Renal cortex interstitium (tissue), 15 donors: ENCODE measurements around the gene OR9G4. TPM values are rescaled to one million over a fixed set of nuclear protein-coding genes. Genes with fewer than 3 reads are reported as not detected.

Experiments used
- DNase-seq, 11 donors: peaks; one replicate each; pipeline ENCODE4 v3.0.0-alpha.2; 2013; ENCODE audit warnings: low read depth in 9 of 11, low spot score in 4 of 11; ENCODE audit errors: extremely low read depth in 1 of 11
- long read RNA-seq, 16 experiments: transcript quantifications; one replicate each; lab custom pipeline, GENCODE V29; 2026
- polyA plus RNA-seq, 3 donors: library from polyadenylated mRNA; unstranded; fragments of 120-200 nt; gene quantifications; one replicate each; pipeline ENCODE4 v1.2.1, GENCODE V29; 2013; ENCODE audit not compliant: insufficient read length in 3 of 3

The OR9G4 gene
- not detected for polyA plus RNA-seq
- long read RNA-seq, donor 1, result 0 reads
- long read RNA-seq, donor 2, result 0 reads
- long read RNA-seq, donor 3, result 0 reads
- long read RNA-seq, donor 4, result 0 reads
- long read RNA-seq, donor 5, result 0 reads
- long read RNA-seq, donor 6, result 0 reads
- long read RNA-seq, donor 7, result 0 reads
- long read RNA-seq, donor 8, result 0 reads
- long read RNA-seq, donor 9, result 0 reads
- long read RNA-seq, donor 10, result 0 reads
- long read RNA-seq, donor 11, result 0 reads
- long read RNA-seq, donor 12, result 0 reads
- long read RNA-seq, donor 13, result 0 reads
- long read RNA-seq, donor 14, result 0 reads
- long read RNA-seq, donor 15, result 0 reads
- long read RNA-seq, donor 16, result 0 reads

DNA sequence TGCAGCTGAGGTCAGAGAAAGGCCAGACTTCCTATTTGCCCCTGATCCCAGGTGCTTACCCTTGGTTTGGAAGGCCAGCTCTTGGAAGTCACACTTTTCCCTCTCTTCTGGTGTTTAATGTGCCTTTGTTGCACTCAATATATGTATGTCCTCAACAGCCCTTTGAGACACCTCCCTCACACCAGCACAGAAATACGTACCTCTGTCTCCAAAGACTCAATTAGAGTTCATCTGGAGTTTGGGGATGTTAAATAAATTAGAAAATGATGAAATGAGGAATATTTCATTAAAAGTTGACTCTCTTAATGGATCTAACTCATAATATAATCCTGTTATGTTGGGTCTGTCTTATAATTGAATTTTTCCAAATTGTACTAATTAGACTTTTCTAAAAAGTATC, at the start of gene OR9G4:
Gene OR9G4 (minus strand): TSS at position 101 of the 400 bp plus-strand sequence. CDS start 4,931 bp downstream, outside the sequence.
- no peak for DNase-seq

DNA sequence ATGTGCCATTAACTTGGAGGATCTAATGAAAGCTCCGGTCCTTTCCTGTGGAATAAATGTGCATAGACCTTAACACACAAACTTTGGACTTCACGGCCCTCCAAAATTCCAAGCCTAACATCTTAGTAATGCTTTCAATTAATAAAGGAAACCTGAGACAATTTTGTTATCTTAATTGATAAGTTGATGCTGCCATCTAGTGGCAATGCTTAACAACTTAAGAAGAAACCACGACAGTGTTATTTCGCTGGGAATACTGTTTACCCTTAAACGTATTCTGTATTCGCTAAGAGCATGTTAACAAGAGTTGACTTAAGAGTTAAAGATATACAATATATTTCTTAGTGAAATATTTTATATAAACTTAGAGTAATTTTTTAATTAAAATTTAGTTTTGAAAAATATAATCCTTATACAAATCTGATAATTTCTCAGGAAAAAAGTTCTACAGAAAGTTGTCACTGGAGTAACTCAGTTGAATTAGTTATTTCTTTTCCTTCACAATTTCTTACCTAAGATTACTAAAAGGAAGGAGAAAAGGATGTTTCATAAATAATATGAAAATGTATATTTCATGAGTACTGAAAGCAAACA, 35.0 kb upstream of the OR9G4 start:
- peak; percentile 1 to 45 (median 13) for DNase-seq

DNA sequence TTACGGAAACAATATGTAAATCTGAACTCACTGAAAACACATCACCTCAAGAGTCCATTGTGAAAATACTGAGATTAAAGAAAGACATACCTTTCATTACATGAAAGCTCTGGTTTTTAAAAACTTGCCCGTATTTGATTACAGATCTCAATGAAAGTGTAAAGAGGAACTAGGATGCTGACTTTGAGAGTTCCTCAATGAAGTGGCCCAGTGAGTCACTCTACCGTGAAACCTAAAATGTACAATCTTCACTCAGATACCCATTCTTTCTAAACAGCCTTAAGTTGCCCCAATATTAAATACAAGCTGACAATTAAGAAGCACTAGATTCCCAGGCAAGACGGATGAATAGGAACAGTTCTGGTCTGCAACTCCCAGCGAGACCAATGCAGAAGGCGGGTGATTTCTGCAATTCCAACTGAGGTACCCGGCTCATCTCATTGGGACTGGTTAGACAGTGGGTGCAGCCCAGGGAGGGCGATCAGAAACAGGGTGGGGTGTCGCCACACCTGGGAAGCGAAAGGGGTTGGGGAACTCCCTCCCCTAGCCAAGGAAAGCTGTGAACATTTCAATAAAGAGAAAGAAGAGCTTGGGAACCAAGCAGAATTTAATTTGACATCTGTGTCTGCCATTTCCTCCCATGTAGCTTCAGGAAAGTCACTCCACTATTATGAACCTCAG, 33.8 kb upstream of the OR9G4 start:
- no peak for DNase-seq

DNA sequence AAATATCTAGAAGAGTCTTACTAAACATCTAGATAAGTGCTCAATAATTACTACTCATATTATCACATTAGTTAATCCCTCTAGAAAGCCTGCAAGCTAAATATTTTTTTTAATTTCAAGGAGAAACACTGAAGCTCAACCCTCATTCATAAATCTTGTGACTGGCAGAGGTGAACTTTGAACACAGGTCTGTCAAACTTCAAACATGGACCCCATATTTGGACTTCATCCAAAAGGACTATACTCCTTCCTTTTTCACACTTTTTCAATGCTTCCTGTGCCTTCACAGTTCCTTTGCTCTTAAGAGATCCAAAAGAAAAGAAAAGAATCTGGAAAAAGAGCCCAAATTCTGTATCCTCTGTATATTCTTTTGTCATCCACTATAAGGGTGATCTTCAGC, 28.3 kb upstream of the OR9G4 start:
- no peak for DNase-seq

DNA sequence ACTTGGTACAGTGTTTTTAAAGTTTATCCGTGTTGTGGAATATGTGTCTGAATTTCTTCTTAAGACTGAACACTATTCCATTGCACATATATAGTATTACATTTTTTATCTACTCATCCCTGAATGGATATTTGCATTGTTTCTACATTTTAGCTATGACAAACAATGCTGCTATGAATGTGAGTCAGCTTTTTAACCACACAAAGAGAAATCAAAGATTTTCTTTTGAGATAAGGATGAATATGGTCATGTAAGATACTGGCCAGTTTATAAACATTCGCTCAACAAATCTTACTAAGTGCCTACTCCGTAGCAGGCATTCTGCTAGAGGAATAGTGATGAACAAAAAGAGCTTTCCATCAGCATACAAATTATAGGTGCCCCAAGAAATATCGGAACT, 16.5 kb upstream of the OR9G4 start:
- no peak for DNase-seq

DNA sequence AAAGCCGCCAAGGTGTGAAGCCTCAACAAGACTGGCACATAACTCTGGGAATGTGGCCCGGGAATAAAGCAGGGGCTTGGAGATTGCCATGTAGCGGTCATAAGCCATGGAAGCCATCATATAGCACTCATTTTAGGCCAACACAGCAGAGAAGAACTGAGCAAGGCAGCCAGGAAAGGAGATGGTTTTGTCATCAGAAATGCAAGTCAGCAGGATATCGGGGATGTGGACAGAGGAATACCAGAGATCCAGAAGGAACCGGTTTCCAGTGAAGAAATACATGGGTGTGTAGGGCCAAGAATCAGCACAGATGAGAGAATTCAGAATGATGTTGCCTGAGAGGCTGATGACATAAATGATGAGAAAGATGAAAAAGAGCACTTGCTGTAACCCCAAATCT, 3.0 kb upstream of the OR9G4 start:
- DNase-seq, result no peak

DNA sequence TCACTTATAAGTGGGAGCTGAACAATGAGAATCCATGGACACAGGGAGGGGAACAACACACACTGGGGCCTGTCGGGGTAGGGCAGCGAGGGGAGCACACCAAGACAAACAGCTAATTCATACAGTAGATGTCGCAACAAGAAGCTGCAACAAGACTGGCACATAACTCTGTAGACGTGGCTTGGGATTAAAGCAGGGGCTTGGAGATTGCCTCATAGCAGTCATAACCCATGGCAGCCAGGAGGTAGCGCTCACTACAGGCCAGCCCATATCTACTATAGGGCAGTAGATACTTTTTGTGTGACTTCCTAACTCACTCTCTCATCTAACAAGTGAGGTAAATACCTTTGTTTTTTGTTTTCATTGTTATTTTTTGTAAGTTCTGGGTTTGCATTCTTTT, 1.7 kb upstream of the OR9G4 start:
- no peak for DNase-seq

DNA sequence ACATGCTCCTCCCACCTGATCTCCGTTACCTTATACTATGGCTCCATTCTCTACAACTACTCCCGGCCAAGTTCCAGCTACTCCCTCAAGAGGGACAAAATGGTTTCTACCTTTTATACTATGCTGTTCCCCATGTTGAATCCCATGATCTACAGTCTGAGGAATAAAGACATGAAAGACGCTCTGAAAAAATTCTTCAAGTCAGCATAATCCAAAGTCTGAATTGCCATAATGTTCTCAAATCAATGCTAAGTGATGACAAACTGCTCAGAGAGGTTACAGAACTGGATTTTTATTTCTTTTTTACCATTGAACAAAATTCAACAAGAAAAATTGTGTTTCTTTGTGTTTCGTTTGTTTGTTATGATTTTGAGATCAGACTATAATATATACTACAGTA, 7.6 kb downstream of the OR9G4 start:
- no peak for DNase-seq

DNA sequence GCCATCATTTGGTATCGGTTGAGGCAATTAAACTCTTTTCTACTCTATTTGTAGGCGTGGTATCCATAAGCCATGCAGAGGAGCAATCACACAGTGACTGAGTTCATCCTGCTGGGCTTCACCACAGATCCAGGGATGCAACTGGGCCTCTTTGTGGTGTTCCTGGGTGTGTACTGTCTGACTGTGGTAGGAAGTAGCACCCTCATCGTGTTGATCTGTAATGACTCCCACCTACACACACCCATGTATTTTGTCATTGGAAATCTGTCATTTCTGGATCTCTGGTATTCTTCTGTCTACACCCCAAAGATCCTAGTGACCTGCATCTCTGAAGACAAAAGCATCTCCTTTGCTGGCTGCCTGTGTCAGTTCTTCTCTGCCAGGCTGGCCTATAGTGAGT, 8.4 kb downstream of the OR9G4 start:
- no peak for DNase-seq

DNA sequence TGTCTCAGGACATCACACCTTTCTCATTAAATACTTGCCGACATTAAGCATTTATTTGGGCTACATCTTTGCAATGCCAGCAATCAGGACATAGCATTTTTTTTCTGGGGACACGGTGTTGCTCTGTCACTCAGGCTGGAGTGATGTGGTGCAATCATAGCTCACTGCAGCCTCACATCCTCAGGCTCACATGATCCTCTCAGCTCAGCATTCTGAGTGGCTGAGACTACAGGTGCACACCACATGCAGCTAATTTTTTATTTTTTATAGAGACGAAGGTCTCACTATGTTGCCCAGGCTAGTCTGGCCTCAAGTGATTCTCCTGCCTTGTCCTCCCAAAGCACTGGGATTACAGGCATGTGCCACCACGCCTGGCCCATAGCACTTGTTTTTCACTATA, 28.0 kb downstream of the OR9G4 start:
- no peak for DNase-seq

DNA sequence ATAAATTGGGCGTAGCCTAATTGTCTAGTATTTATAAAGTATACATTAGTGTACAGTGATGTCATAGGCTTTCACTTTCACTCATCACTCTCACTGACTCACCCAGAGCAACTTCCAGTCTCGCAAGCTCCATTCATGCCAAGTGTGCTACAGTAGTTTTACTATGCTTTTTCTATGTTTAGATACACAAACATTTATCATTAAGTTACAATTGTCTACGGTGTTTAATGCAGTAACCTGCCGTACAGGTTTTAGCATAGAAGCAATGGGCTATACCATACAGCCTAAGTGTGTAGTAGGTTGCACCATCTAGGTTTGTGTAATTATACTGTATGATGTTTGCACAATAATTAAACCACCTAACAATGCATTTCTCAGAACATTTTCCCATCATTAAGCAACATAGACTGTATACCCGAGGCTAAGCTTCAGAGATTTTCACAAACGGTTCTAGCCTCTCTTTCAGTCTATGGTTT, 32.1 kb downstream of the OR9G4 start:
- no peak for DNase-seq

DNA sequence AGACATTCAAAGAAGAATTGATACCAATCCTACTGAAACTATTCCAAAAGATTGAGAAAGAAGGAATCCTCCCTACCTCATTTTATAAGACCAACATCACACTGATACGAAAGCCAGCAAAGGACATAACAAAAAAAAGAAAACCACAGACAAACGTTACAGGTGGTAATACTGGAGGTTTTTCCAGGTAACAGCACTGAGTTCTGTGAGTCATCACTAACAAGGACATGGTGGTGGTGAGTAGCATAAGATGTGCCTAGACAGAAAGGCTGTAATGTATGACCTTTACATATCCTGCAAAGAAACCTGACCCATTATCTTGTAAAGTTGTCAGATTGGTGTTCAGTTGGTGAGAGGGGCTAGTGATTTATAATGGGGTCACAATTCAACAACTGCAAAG, 34.3 kb downstream of the OR9G4 start:
- DNase-seq, result no peak

DNA sequence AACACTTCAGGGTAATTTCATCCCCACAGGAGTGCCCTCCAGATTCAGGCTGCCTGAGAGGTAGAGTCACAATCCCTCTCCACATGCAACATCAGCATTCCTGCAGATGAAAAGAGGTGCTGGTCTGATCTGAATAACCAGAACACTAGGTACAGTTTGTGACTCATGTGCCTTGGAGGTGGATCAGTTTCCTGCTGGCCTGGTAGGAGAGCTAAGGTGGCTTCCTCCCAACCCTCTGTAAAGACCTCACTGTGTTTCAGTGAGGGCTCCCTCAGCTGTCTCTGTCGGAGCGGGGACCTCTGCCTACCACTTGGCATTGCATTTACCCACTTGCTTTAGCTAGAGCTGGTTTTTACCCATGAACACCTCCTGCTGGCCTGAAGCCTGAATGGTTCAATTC, 42.0 kb downstream of the OR9G4 start:
- no peak for DNase-seq

DNA sequence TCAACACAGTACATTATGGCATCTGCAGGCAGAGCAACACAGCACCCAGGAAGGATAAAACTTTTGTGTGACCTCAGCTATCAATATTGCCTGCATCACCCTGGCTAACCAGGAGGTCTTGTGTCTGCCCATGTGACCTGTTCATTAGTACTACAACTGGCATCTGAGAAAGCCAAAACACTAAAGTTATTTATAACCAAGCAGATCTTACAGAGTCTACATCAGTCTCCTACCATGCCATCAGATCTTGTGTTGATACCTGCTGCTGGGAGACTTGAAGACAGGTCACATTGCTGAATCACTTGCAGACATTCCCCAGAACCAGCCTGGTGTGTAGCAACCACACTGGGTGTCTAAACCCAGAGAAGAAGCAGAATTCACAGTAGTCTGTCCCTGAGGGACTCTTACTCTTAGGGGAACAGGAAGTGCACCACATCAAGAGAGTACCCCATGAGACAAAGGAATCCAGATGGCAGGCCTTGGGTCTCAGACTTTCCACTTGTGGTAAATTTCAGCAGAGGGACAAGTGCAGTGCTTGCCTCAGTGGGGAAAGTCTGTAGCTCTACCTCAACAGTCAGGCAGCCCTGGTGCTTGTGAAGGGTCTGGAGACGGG, 42.6 kb downstream of the OR9G4 start:
- no peak for DNase-seq

DNA sequence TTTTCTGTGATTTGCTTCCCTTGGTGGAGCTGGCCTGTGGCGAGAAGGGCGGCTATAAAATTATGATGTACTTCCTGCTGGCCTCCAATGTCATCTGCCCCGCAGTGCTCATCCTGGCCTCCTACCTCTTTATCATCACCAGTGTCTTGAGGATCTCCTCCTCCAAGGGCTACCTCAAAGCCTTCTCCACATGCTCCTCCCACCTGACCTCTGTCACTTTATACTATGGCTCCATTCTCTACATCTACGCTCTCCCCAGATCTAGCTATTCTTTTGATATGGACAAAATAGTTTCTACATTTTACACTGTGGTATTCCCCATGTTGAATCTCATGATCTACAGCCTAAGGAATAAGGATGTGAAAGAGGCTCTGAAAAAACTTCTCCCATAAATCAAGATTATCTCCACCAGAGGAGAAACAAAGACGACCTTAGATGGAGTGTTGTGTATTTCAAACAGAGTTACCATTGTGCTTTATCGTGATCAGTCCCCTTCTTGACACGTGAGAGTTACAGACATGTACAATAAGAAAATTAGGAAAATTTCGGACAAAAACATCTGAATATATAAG, 47.5 kb downstream of the OR9G4 start:
- DNase-seq, result no peak

DNA sequence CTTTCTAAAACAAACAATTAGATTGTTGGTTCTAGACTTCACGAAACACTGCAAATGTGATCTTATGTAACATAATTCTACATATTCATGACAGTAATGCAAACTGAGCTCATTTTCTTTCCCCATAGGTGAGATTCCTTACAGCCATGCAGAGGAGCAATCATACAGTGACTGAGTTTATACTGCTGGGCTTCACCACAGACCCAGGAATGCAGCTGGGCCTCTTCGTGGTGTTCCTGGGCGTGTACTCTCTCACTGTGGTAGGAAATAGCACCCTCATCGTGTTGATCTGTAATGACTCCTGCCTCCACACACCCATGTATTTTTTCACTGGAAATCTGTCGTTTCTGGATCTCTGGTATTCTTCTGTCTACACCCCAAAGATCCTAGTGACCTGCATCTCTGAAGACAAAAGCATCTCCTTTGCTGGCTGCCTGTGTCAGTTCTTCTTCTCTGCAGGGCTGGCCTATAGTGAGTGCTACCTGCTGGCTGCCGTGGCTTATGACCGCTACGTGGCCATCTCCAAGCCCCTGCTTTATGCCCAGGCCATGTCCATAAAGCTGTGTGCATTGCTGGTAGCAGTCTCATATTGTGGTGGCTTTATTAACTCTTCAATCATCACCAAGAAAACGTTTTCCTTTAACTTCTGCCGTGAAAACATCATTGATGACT, 48.1 kb downstream of the OR9G4 start:
- DNase-seq, result no peak

DNA sequence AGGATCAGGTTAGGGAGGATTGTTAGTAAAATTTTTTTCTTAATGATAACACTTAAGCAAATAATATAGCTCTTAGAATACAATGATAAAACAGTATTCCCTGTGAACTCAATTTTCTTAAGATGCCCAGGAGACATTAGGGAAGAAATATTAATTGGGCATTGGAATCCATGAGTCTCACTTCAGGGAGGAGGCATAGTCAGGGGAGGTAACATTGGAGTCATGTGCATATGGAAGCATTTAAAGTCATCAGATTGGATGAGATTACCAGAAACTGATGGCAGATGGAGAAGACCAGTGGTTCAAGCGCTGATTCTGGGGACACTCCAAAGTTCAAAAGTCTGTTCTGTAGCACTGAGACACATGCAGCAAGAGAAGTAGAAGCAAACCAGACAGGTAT, 49.7 kb downstream of the OR9G4 start, which contains the start of gene OR9G1:
Gene OR9G1 (plus strand): TSS at position 301 of the 400 bp plus-strand sequence. CDS start 1,293 bp downstream, outside the sequence.
- no peak for DNase-seq

DNA sequence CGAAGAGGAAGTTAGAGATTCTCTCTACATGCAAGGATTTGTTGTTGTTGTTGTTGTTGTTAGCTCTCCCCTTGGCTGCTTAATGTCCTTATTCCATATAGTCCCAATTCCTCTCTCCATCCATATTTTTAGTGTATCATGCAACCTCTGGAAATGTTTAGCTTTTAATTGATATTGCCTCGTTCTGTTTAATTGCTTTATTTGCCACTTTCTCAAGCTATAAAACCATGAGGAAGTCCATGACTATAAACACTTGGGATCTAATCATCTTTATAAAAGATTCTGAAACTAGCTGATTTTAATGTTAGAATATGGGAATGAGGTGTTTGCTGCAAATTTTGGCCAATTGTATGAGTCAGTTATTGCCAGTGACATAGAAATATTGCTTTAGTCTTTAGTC, 55.1 kb downstream of the OR9G4 start:
- DNase-seq, result no peak
